AG09309 (cell line): ENCODE results near the gene ASCL5.
A peak's percentile ranks its signal among the peaks of the same experiment; 100 is the strongest.

Experiments
- DNase-seq: peaks from one replicate; pipeline ENCODE4 v3.0.0-alpha.2; 2010; ENCODE audit warnings: low read depth
- H3K4me3 ChIP-seq: 2 replicates; pipeline ENCODE4 v1.5.1; 2011; ENCODE audit warnings: mild to moderate bottlenecking, low read depth, low read length, moderate library complexity; ENCODE audit not compliant: control insufficient read depth
- CTCF ChIP-seq: IDR thresholded peaks from 2 replicates; pipeline ENCODE4 v1.5.1; 2011; ENCODE audit warnings: mild to moderate bottlenecking, low read depth, low read length, inconsistent platforms; ENCODE audit not compliant: insufficient read depth, control insufficient read depth; ENCODE audit errors: missing control alignments

Gene ASCL5

GRCh38 chr1:201171063-201172036 lies 44.4 kb upstream of the ASCL5 start:
- TF ChIP-seq CTCF, result peak; percentile 36
- H3K4me3 ChIP-seq, result peak overlapping the region; percentile 72

GRCh38 chr1:201170533-201171062 lies 43.6 kb upstream of the ASCL5 start:
- no peak for TF ChIP-seq CTCF
- H3K4me3 ChIP-seq, result peak overlapping the region; percentile 72
- DNase-seq, result peak; percentile 52

More at GRCh38 chr1:201171063-201172036, 44.4 kb upstream of the ASCL5 start:
- DNase-seq, result no peak

GRCh38 chr1:201169971-201170532 lies 43.1 kb upstream of the ASCL5 start:
- H3K4me3 ChIP-seq, result no peak overlapping the region; the same call in 1 of the 2 replicates
- TF ChIP-seq CTCF, result no peak
- DNase-seq, result no peak

- no peak for DNase-seq
- H3K4me3 ChIP-seq, result no peak overlapping the region
- no peak for TF ChIP-seq CTCF
Observed at GRCh38 chr1:201169203-201169602, 42.2 kb upstream of the ASCL5 start.

GRCh38 chr1:201167041-201167991 lies 40.3 kb upstream of the ASCL5 start:
- no peak for TF ChIP-seq CTCF
- DNase-seq, result no peak
- no peak overlapping the region for H3K4me3 ChIP-seq

GRCh38 chr1:201164645-201165044 lies 37.7 kb upstream of the ASCL5 start:
- no peak for TF ChIP-seq CTCF
- no peak overlapping the region for H3K4me3 ChIP-seq
- DNase-seq, result no peak
